K562 (cell line): ENCODE data around the gene IKZF3. TPM values are rescaled to one million over a fixed set of nuclear protein-coding genes. Genes with fewer than 3 reads are reported as not detected.

Experiments
- CBFA2T3 ChIP-seq: fragments of 450-650 bp; IDR thresholded peaks from 2 replicates; pipeline ENCODE4 v1.6.1; 2017
- CBFB ChIP-seq: sonication (generic); formaldehyde crosslinking; IDR thresholded peaks from 2 replicates; pipeline ENCODE4 v1.4.0; 2020; ENCODE audit warnings: mild to moderate bottlenecking, missing genetic modification reagents
- CCNT2 ChIP-seq: IDR thresholded peaks from 2 replicates; pipeline ENCODE4 v1.6.1; 2011; ENCODE audit warnings: borderline replicate concordance, low read depth, mild to moderate bottlenecking, moderate library complexity, mixed read lengths, low read length; ENCODE audit not compliant: insufficient read length; ENCODE audit errors: extremely low read depth
- CHD4 ChIP-seq: fragments of 200-600 bp; sonication (generic); IDR thresholded peaks from 3 replicates; pipeline ENCODE4 v1.6.1; 2012; ENCODE audit warnings: low read depth, mild to moderate bottlenecking, mixed read lengths, low read length, inconsistent platforms; ENCODE audit not compliant: insufficient read depth, insufficient replicate concordance, poor library complexity, severe bottlenecking
- CREM ChIP-seq: IDR thresholded peaks from 2 replicates; pipeline ENCODE4 v1.6.1; 2014; ENCODE audit warnings: antibody characterized with exemption, low read depth
- HIVEP1 ChIP-seq: fragments of 250-450 bp; sonication (Bioruptor Pico); IDR thresholded peaks from 2 replicates; pipeline ENCODE4 v1.4.0; 2020; ENCODE audit warnings: mild to moderate bottlenecking
- HNRNPK ChIP-seq: fragments of 200-400 bp; formaldehyde crosslinking; IDR thresholded peaks from one replicate; pipeline ENCODE4 v1.6.1; 2018; ENCODE audit warnings: mild to moderate bottlenecking, low read depth, low read length; ENCODE audit not compliant: poor library complexity, severe bottlenecking
- NR2F6 ChIP-seq: fragments of 450-650 bp; formaldehyde crosslinking; IDR thresholded peaks from 2 replicates; pipeline ENCODE4 v1.4.0; 2020; ENCODE audit warnings: mild to moderate bottlenecking
- POLR2G ChIP-seq: fragments of 200-400 bp; formaldehyde crosslinking; IDR thresholded peaks from 2 replicates; pipeline ENCODE4 v1.6.1; 2017; ENCODE audit warnings: low read depth, mild to moderate bottlenecking, antibody characterized with exemption, low read length, moderate library complexity
- POLR3G ChIP-seq: IDR thresholded peaks from 2 replicates; pipeline ENCODE4 v1.6.1; 2011; ENCODE audit not compliant: insufficient read length, insufficient replicate concordance; ENCODE audit errors: extremely low read depth
- PPARD ChIP-seq: fragments of 250-450 bp; sonication (Bioruptor Pico); IDR thresholded peaks from 2 replicates; pipeline ENCODE4 v1.8.0; 2022; ENCODE audit warnings: inconsistent platforms, mild to moderate bottlenecking, moderate library complexity
- RFX7 ChIP-seq: fragments of 250-450 bp; sonication (Bioruptor Pico); IDR thresholded peaks from 2 replicates; pipeline ENCODE4 v1.5.1; 2021; ENCODE audit warnings: mild to moderate bottlenecking
- SIX5 ChIP-seq, 2 experiments: IDR thresholded peaks; 2 replicates each; pipeline ENCODE4 v1.6.1; 2011; ENCODE audit warnings: low read length in 2 of 2, borderline replicate concordance in 1 of 2, low read depth in 1 of 2, mild to moderate bottlenecking in 1 of 2, moderate library complexity in 1 of 2; ENCODE audit not compliant: insufficient read depth in 1 of 2
- SMARCE1 ChIP-seq: fragments of 450-650 bp; IDR thresholded peaks from 2 replicates; pipeline ENCODE4 v1.7.1; 2016; ENCODE audit warnings: mild to moderate bottlenecking
- SRF ChIP-seq, 2 experiments: fragments of 250-450, 450-650 bp in 1 of 2; sonication (Bioruptor Pico) in 1 of 2; sonication (generic) in 1 of 2; formaldehyde crosslinking; IDR thresholded peaks; 2 replicates each; pipeline versions ENCODE4 v1.5.0 to v1.5.1; 2020 to 2022; ENCODE audit warnings: mild to moderate bottlenecking in 1 of 2, missing genetic modification reagents in 1 of 2
- TCFL5 ChIP-seq: fragments of 250-450 bp; sonication (Bioruptor Pico); conservative IDR thresholded peaks from 2 replicates; pipeline ENCODE4 v1.6.1; 2021; ENCODE audit warnings: mild to moderate bottlenecking, moderate library complexity, matching md5 sums
- ZKSCAN8 ChIP-seq: fragments of 200-800 bp; sonication (Bioruptor generic); IDR thresholded peaks from 2 replicates; pipeline ENCODE4 v1.6.1; 2016; ENCODE audit warnings: missing genetic modification characterization, missing compliant biosample characterization
- ZNF134 ChIP-seq: fragments of 250-450 bp; sonication (Bioruptor Pico); conservative IDR thresholded peaks from 2 replicates; pipeline ENCODE4 v1.4.0; 2020
- ZNF699 ChIP-seq: fragments of 250-450 bp; sonication (Bioruptor Pico); IDR thresholded peaks from 2 replicates; pipeline ENCODE4 v1.8.0; 2021; ENCODE audit warnings: mild to moderate bottlenecking, moderate library complexity; ENCODE audit not compliant: insufficient replicate concordance
- polyA plus RNA-seq, 8 experiments: library from polyadenylated mRNA; depleted of rRNA in 4 of 8; stranded (reverse) in 5 of 8; unstranded in 3 of 8; fragments of >200 nt; fragmentation: Nextera tagmentation in 2 of 8; fragmentation: Illumina TruSeq in 1 of 8; extraction: Ambion mirVana in 2 of 8; extraction: Trizol in 1 of 8; gene quantifications; 2 replicates each; pipeline versions ENCODE4 v1.2.1 to v1.2.3, GENCODE V29; 2011 to 2014; ENCODE audit warnings: inconsistent platforms in 1 of 8, missing spikeins in 1 of 8
- total RNA-seq, 7 experiments: library from RNA; depleted of rRNA in 6 of 7; stranded (reverse); fragments of >200 nt in 6 of 7; fragmentation: Illumina TruSeq in 2 of 7; extraction: Trizol in 2 of 7; gene quantifications; 2 replicates each; pipeline versions ENCODE4 v1.2.1 to v1.2.3, GENCODE V29; 2011 to 2021; ENCODE audit warnings: low replicate concordance in 1 of 7
- TF ChIP-seq, protein P1 (sequence below): fragments of 250-450 bp; sonication (Bioruptor Pico); IDR thresholded peaks from 2 replicates; pipeline ENCODE4 v1.4.0; 2020; ENCODE audit warnings: mild to moderate bottlenecking
- TF ChIP-seq, protein P2 (sequence below): fragments of 250-450 bp; sonication (Bioruptor Pico); IDR thresholded peaks from 2 replicates; pipeline ENCODE4 v1.4.0; 2020
- TF ChIP-seq, protein P3 (sequence below): sonication (generic); formaldehyde crosslinking; IDR thresholded peaks from 2 replicates; pipeline ENCODE4 v1.8.1; 2022; ENCODE audit warnings: missing genetic modification reagents
- TF ChIP-seq, protein P4 (sequence below): sonication (generic); formaldehyde crosslinking; IDR thresholded peaks from 2 replicates; pipeline ENCODE4 v1.8.1; 2022; ENCODE audit warnings: missing genetic modification reagents
- TF ChIP-seq, protein P5 (sequence below): sonication (generic); IDR thresholded peaks from 2 replicates; pipeline ENCODE4 v1.6.1; 2016

The IKZF3 gene
- total and polyA plus RNA-seq, 9 of the 15 experiments (the other 6 are each of a cell fraction or from before 2014, with no cell fraction given) = 0.06 to 1.6 (median 0.62) TPM

DNA sequence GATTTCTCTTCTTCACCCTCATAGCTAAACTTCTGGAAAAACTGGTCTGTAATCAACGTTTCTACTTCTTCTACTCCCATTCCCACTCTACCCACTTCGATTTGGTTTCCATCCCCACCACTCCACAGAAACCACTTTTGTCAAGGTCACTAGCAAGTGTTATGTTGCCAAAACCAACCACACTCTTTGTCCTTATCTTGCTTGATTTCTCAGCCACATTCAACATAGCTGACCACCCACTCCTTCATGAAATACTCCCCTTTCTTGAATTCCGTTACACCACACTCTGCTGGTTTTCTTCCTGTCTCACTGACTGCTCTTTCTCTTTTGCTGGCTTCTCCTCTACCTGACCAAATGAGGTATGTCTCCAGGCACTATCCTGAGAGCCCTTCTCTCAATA, 11.9 kb downstream of the IKZF3 start (continued):
- TF ChIP-seq, protein P1, sequence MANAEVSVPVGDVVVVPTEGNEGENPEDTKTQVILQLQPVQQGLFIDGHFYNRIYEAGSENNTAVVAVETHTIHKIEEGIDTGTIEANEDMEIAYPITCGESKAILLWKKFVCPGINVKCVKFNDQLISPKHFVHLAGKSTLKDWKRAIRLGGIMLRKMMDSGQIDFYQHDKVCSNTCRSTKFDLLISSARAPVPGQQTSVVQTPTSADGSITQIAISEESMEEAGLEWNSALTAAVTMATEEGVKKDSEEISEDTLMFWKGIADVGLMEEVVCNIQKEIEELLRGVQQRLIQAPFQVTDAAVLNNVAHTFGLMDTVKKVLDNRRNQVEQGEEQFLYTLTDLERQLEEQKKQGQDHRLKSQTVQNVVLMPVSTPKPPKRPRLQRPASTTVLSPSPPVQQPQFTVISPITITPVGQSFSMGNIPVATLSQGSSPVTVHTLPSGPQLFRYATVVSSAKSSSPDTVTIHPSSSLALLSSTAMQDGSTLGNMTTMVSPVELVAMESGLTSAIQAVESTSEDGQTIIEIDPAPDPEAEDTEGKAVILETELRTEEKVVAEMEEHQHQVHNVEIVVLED (CRISPR knock-in tag) = no peak
- TF ChIP-seq NR2F6 (CRISPR knock-in tag) = no peak
- no peak for TF ChIP-seq CCNT2
- no peak for TF ChIP-seq PPARD (CRISPR knock-in tag)
- TF ChIP-seq HNRNPK = no peak
- no peak for TF ChIP-seq TCFL5 (CRISPR knock-in tag)
- no peak for TF ChIP-seq HIVEP1 (CRISPR knock-in tag)
- TF ChIP-seq CREM = 0 out of 2 replicates have a peak, but pooled peaks have one; percentile 18
- TF ChIP-seq POLR2G = no peak
- TF ChIP-seq CBFB = no peak
- TF ChIP-seq ZNF134 (CRISPR knock-in tag) = no peak
- TF ChIP-seq, protein P2, sequence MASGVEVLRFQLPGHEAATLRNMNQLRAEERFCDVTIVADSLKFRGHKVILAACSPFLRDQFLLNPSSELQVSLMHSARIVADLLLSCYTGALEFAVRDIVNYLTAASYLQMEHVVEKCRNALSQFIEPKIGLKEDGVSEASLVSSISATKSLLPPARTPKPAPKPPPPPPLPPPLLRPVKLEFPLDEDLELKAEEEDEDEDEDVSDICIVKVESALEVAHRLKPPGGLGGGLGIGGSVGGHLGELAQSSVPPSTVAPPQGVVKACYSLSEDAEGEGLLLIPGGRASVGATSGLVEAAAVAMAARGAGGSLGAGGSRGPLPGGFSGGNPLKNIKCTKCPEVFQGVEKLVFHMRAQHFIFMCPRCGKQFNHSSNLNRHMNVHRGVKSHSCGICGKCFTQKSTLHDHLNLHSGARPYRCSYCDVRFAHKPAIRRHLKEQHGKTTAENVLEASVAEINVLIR (CRISPR knock-in tag) = no peak
- TF ChIP-seq RFX7 (CRISPR knock-in tag) = no peak
- TF ChIP-seq ZNF699 (CRISPR knock-in tag) = no peak
- TF ChIP-seq CHD4 = no peak
- TF ChIP-seq, protein P3, sequence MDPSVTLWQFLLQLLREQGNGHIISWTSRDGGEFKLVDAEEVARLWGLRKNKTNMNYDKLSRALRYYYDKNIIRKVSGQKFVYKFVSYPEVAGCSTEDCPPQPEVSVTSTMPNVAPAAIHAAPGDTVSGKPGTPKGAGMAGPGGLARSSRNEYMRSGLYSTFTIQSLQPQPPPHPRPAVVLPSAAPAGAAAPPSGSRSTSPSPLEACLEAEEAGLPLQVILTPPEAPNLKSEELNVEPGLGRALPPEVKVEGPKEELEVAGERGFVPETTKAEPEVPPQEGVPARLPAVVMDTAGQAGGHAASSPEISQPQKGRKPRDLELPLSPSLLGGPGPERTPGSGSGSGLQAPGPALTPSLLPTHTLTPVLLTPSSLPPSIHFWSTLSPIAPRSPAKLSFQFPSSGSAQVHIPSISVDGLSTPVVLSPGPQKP (CRISPR knock-in tag) = no peak
- TF ChIP-seq, protein P4, sequence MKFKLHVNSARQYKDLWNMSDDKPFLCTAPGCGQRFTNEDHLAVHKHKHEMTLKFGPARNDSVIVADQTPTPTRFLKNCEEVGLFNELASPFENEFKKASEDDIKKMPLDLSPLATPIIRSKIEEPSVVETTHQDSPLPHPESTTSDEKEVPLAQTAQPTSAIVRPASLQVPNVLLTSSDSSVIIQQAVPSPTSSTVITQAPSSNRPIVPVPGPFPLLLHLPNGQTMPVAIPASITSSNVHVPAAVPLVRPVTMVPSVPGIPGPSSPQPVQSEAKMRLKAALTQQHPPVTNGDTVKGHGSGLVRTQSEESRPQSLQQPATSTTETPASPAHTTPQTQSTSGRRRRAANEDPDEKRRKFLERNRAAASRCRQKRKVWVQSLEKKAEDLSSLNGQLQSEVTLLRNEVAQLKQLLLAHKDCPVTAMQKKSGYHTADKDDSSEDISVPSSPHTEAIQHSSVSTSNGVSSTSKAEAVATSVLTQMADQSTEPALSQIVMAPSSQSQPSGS (CRISPR knock-in tag) = no peak
- no peak for TF ChIP-seq POLR3G
- no peak for TF ChIP-seq SIX5 (IDR thresholded peaks at IDR 0.05; ENCODE audit: borderline replicate concordance in 1 of 2, insufficient read depth in 1 of 2, low read depth in 1 of 2, low read length in 2 of 2)
- TF ChIP-seq, protein P5, sequence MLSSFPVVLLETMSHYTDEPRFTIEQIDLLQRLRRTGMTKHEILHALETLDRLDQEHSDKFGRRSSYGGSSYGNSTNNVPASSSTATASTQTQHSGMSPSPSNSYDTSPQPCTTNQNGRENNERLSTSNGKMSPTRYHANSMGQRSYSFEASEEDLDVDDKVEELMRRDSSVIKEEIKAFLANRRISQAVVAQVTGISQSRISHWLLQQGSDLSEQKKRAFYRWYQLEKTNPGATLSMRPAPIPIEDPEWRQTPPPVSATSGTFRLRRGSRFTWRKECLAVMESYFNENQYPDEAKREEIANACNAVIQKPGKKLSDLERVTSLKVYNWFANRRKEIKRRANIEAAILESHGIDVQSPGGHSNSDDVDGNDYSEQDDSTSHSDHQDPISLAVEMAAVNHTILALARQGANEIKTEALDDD = 0 out of 2 replicates have a peak, but pooled peaks have one; percentile 55
- peak; percentile 58; the same call in 1 of the 2 replicates for TF ChIP-seq SMARCE1
- TF ChIP-seq CBFA2T3 = peak; percentile 59
- no peak for TF ChIP-seq ZKSCAN8 (CRISPR knock-in tag)
- TF ChIP-seq SRF (CRISPR knock-in tag; IDR thresholded peaks at IDR 0.05) = no peak
